GM06990 (cell line): ENCODE results near the gene ACTA2.
A peak's percentile ranks its signal among the peaks of the same experiment; 100 is the strongest.

ENCODE experiments used
- DNase-seq: peaks from one replicate; pipeline ENCODE4 v3.0.0-alpha.2; 2011; ENCODE audit not compliant: insufficient read length; ENCODE audit errors: extremely low read depth
- H3K27me3 ChIP-seq: replicated peaks from 2 replicates; pipeline ENCODE4 v1.6.0; 2011; ENCODE audit warnings: low read length; ENCODE audit not compliant: control insufficient read depth, insufficient read depth
- H3K36me3 ChIP-seq: 2 replicates; pipeline ENCODE4 v1.5.1; 2011; ENCODE audit warnings: low read length; ENCODE audit not compliant: control insufficient read depth, insufficient read depth
- H3K4me3 ChIP-seq: replicated peaks from 2 replicates; pipeline ENCODE4 v1.5.1; 2011; ENCODE audit warnings: low read depth, mild to moderate bottlenecking, control low read depth, low read length
- CTCF ChIP-seq: IDR thresholded peaks from 2 replicates; pipeline ENCODE4 v1.5.1; 2011; ENCODE audit warnings: low read length, control low read depth, mild to moderate bottlenecking, inconsistent platforms; ENCODE audit not compliant: insufficient read depth, poor library complexity, severe bottlenecking

The ACTA2 gene

DNA sequence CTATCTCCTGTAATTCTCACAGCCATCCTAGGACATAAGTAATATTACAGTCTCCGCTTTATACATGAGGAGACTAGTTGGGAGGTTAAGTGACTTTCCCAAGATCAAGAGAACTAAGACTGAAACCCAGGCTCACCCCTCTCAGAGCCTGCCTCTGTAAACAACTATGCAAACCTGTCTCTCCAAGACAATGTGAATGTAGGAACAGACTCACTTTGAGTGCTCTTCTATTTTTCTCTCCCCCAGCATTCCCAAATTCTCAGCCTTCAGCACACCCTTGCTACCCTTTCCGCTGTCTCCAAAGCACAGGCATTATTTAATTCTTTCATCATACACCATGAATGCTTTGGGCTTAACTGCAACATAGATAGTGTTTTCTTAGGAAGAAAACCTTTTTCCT is 13.6 kb downstream of the ACTA2 start:
- no peak for DNase-seq
- H3K4me3 ChIP-seq, result no peak overlapping the region
- no peak for TF ChIP-seq CTCF
- peaks cover 8% of the 10 kb centered on the region for H3K36me3 ChIP-seq
- H3K27me3 ChIP-seq, result no peaks in the 10 kb centered on the region

GRCh38 chr10:88938039-88938438 is 14.5 kb downstream of the ACTA2 start:
- H3K36me3 ChIP-seq, result peaks cover 10% of the 10 kb centered on the region

DNA sequence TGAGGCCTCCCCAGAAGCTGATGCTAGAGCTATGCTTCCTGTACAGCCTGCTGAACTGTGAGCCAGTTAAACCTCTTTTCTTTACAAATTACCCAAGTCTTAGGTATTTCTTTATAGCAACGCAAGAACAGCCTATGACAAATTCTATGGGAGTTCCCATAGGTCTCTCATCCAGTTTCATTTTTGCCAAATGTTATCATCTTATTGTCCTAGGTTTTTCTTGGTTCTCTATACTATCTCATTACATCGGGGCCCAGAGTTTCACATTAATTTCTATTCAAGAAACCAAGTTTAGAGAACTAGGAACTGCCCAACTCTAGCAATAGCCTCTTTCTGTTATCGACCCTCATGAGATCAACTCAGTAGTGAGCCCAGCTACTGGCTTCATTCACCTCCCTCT is 15.9 kb downstream of the ACTA2 start:
- TF ChIP-seq CTCF, result no peak
- H3K27me3 ChIP-seq, result no peaks in the 10 kb centered on the region
- H3K36me3 ChIP-seq, result peaks cover 10% of the 10 kb centered on the region
- no peak overlapping the region for H3K4me3 ChIP-seq
- no peak for DNase-seq

More at GRCh38 chr10:88938039-88938438, 14.5 kb downstream of the ACTA2 start:
- Histone ChIP-seq H3K27me3 (no peaks in the 10 kb centered on the region), H3K4me3 (no peak overlapping the region)
- TF ChIP-seq CTCF, result no peak
- DNase-seq, result no peak

DNA sequence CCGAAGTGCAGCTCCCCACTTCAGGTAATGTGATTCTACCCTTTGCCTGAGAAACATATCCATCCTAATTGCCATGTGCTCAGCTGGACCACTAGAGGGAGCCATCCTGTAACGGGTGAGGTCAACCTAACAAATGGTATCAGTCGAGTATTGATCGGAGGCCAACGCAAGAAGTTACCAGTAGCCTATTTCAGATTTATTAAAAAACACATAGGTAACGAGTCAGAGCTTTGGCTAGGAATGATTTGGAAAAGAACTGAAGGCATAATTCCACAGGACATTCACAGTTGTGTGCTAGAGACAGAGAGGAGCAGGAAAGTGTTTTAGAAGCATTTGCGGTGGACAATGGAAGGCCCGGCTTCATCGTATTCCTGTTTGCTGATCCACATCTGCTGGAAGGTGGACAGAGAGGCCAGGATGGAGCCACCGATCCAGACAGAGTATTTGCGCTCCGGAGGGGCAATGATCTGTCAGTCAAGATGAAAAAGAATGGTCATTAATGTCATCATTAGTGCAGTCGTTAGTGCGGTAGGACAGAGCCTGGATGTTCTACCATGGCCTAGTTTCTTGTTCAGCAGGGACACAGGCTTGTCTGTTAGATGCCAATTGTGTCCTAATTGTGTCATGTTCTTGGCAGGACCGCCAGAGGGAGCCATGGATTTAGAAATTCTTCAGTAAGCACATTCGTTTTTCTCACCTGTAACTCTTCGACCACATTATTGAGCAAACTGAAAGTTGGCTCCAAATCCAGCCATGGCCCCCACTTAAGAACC is 17.5 kb downstream of the ACTA2 start:
- TF ChIP-seq CTCF, result peak; percentile 88
- H3K4me3 ChIP-seq, result no peak overlapping the region
- DNase-seq, result peak; percentile 35
- H3K27me3 ChIP-seq, result no peaks in the 10 kb centered on the region
- H3K36me3 ChIP-seq, result peaks cover 10% of the 10 kb centered on the region

- no peaks in the 10 kb centered on the region for H3K27me3 ChIP-seq
- H3K4me3 ChIP-seq, result no peak overlapping the region
- H3K36me3 ChIP-seq, result peaks cover 6% of the 10 kb centered on the region
- no peak for TF ChIP-seq CTCF
- DNase-seq, result no peak
Measured at GRCh38 chr10:88933564-88933963, 19.0 kb downstream of the ACTA2 start.
